K562 (cell line): ENCODE results near the gene PTPN13. TPM values are rescaled to one million over a fixed set of nuclear protein-coding genes. Genes with fewer than 3 reads are reported as not detected.

Source experiments
- ATAC-seq: fragments of 200-7000 bp; cut with Tn5 transposase; 3 replicates; pipeline ENCODE4 v1.9.1; 2020; ENCODE audit warnings: moderate library complexity
- BruUV-seq: library from RNA; stranded (reverse); fragments of 400-500 nt; replicated peaks from 2 replicates; lab custom pipeline; 2021; lab: Mats Ljungman, UMichigan
- CTCF ChIA-PET: fragments of 300-600 bp; formaldehyde crosslinking; extraction: SDS; loops from one replicate; lab custom pipeline; 2021; ENCODE audit warnings: low intra/inter-chr PET ratio; lab: Yijun Ruan, JAX
- POLR2A ChIA-PET: fragments of 300-600, 350-650 bp; sonication (Branson Sonifier 250); formaldehyde crosslinking; extraction: SDS; loops from one replicate; lab custom pipeline; 2021; ENCODE audit warnings: antibody characterized with exemption, inconsistent platforms; lab: Yijun Ruan, JAX
- DNase-seq, 4 experiments: peaks; one replicate each; pipeline versions ENCODE4 v3.0.0 to v3.0.0-alpha.2; 2011 to 2018; ENCODE audit warnings: low spot score in 3 of 4, mixed read lengths in 3 of 4; ENCODE audit errors: extremely low read depth in 1 of 4
- FAIRE-seq: peaks from 2 replicates; lab custom pipeline; 2011; peaks lifted over from hg19 to GRCh38; lab: Jason Lieb, UNC
- H2AFZ ChIP-seq: 2 replicates; pipeline ENCODE4 v1.6.0; 2011; ENCODE audit warnings: low read depth, low read length, control low read depth, inconsistent platforms
- H3K27ac ChIP-seq: fragments of 200-600 bp; 3 replicates; pipeline ENCODE4 v1.8.0; 2011; ENCODE audit warnings: low read depth, mild to moderate bottlenecking, control low read depth, inconsistent platforms, low read length, moderate library complexity, mixed read lengths; ENCODE audit errors: extremely low read depth
- H3K27me3 ChIP-seq, 2 experiments: fragments of 300-600 bp in 1 of 2; 2 replicates in 1 of 2; 3 replicates in 1 of 2; pipeline versions ENCODE4 v1.6.0 to v1.8.0; 2011; ENCODE audit warnings: inconsistent platforms in 2 of 2, low read length in 2 of 2, mild to moderate bottlenecking in 1 of 2, mixed read lengths in 1 of 2, moderate library complexity in 1 of 2; ENCODE audit not compliant: control insufficient read depth in 2 of 2, insufficient read depth in 2 of 2
- H3K36me3 ChIP-seq: fragments of 300-600 bp; 3 replicates; pipeline ENCODE4 v1.8.0; 2011; ENCODE audit warnings: mild to moderate bottlenecking, low read length, inconsistent platforms; ENCODE audit not compliant: control insufficient read depth, insufficient read depth
- H3K4me1 ChIP-seq, 2 experiments: fragments of 200-600 bp in 1 of 2; replicated peaks in 1 of 2; 2 replicates in 1 of 2; 3 replicates in 1 of 2; pipeline versions ENCODE4 v1.5.1 to v1.8.0; 2011; ENCODE audit warnings: inconsistent platforms in 2 of 2, low read length in 2 of 2, mild to moderate bottlenecking in 1 of 2, mixed read lengths in 1 of 2, moderate library complexity in 1 of 2; ENCODE audit not compliant: control insufficient read depth in 2 of 2, insufficient read depth in 2 of 2
- H3K4me2 ChIP-seq: 2 replicates; pipeline ENCODE4 v1.6.1; 2011; ENCODE audit warnings: low read length, control low read depth, inconsistent platforms, mixed read lengths; ENCODE audit not compliant: insufficient read depth
- H3K4me3 ChIP-seq: fragments of 200-600 bp; sonication (generic), shearing (Covaris generic); 2 replicates; pipeline ENCODE4 v1.5.1; 2016; ENCODE audit warnings: control low read depth, inconsistent platforms
- H3K79me2 ChIP-seq: fragments of 200-600 bp; 3 replicates; pipeline ENCODE4 v1.8.0; 2011; ENCODE audit warnings: low read length, inconsistent platforms; ENCODE audit not compliant: control insufficient read depth, insufficient read depth
- H3K9ac ChIP-seq, 2 experiments: 2 replicates each; pipeline versions ENCODE4 v1.6.0 to v1.6.1; 2011; ENCODE audit warnings: low read depth in 2 of 2, low read length in 2 of 2, control low read depth in 1 of 2, inconsistent platforms in 1 of 2, mild to moderate bottlenecking in 1 of 2, mixed read lengths in 1 of 2; ENCODE audit not compliant: insufficient read depth in 1 of 2
- H3K9me1 ChIP-seq: one replicate; pipeline ENCODE4 v1.6.0; 2011; ENCODE audit warnings: inconsistent platforms, mild to moderate bottlenecking, low read length, moderate library complexity; ENCODE audit not compliant: control insufficient read depth, insufficient read depth
- H3K9me3 ChIP-seq: replicated peaks from 2 replicates; pipeline ENCODE4 v1.5.1; 2011; ENCODE audit warnings: low read depth, low read length, inconsistent platforms; ENCODE audit not compliant: control insufficient read depth, insufficient read depth
- H4K20me1 ChIP-seq: replicated peaks from 2 replicates; pipeline ENCODE4 v1.6.1; 2011; ENCODE audit warnings: low read length, inconsistent platforms, mixed read lengths; ENCODE audit not compliant: control insufficient read depth, insufficient read depth
- BRD4 ChIP-seq: fragments of 200-600 bp; sonication (generic); IDR thresholded peaks from 2 replicates; pipeline ENCODE4 v1.6.1; 2017; ENCODE audit warnings: inconsistent platforms
- BRF2 ChIP-seq: IDR thresholded peaks from 3 replicates; pipeline ENCODE4 v1.6.1; 2011; ENCODE audit warnings: borderline replicate concordance, mild to moderate bottlenecking; ENCODE audit not compliant: insufficient read length, insufficient read depth
- CCNT2 ChIP-seq: IDR thresholded peaks from 2 replicates; pipeline ENCODE4 v1.6.1; 2011; ENCODE audit warnings: borderline replicate concordance, low read depth, mild to moderate bottlenecking, moderate library complexity, mixed read lengths, low read length; ENCODE audit not compliant: insufficient read length; ENCODE audit errors: extremely low read depth
- GMEB1 ChIP-seq: fragments of 250-450 bp; sonication (Bioruptor Pico); IDR thresholded peaks from 2 replicates; pipeline ENCODE4 v1.4.0; 2020; ENCODE audit warnings: mild to moderate bottlenecking
- HDAC2 ChIP-seq: fragments of 450-650 bp; IDR thresholded peaks from 2 replicates; pipeline ENCODE4 v1.6.1; 2016; ENCODE audit warnings: mild to moderate bottlenecking
- KAT8 ChIP-seq: fragments of 450-650 bp; IDR thresholded peaks from 2 replicates; pipeline ENCODE4 v1.6.1; 2016; ENCODE audit warnings: low read depth, mild to moderate bottlenecking
- KDM2B ChIP-seq: fragments of 250-450 bp; sonication (Bioruptor Pico); IDR thresholded peaks from 2 replicates; pipeline ENCODE4 v1.8.0; 2021; ENCODE audit warnings: mild to moderate bottlenecking, moderate library complexity
- MED1 ChIP-seq: sonication (generic); formaldehyde crosslinking; IDR thresholded peaks from 2 replicates; pipeline ENCODE4 v1.8.1; 2023; ENCODE audit warnings: missing genetic modification reagents, borderline replicate concordance
- MIER1 ChIP-seq: fragments of 450-650 bp; IDR thresholded peaks from 2 replicates; pipeline ENCODE4 v1.6.1; 2016; ENCODE audit warnings: antibody characterized with exemption, mild to moderate bottlenecking, low read depth
- PYGO2 ChIP-seq: fragments of 450-650 bp; IDR thresholded peaks from 2 replicates; pipeline ENCODE4 v1.6.1; 2016; ENCODE audit warnings: mild to moderate bottlenecking, missing genetic modification characterization, moderate library complexity, missing compliant biosample characterization
- TAF7 ChIP-seq: fragments of 450-650 bp; IDR thresholded peaks from 2 replicates; pipeline ENCODE4 v1.6.1; 2016; ENCODE audit warnings: missing genetic modification characterization, missing compliant biosample characterization
- TCF3 ChIP-seq: sonication (generic); formaldehyde crosslinking; IDR thresholded peaks from 2 replicates; pipeline ENCODE4 v1.4.0; 2020; ENCODE audit warnings: mild to moderate bottlenecking, missing genetic modification reagents
- ZNF780A ChIP-seq: fragments of 250-450 bp; sonication (Bioruptor Pico); IDR thresholded peaks from 2 replicates; pipeline ENCODE4 v1.5.0; 2021; ENCODE audit warnings: mild to moderate bottlenecking
- WGBS: fragments of 100-300 bp; shearing (Covaris generic); methylation state at CpG from one replicate; pipeline ENCODE4 v1.1.6; 2016; ENCODE audit warnings: low coverage, mixed read lengths; ENCODE audit not compliant: insufficient coverage; ENCODE audit errors: missing lambda C conversion rate; 5-methylcytosine and 5-hydroxymethylcytosine counted together
- in situ Hi-C: fragments of 300-500 bp; cut with MboI; formaldehyde crosslinking; loops from 4 replicates; pipeline ENCODE4 v1.15.0; 2018; ENCODE audit warnings: inconsistent platforms, mixed read lengths
- intact Hi-C: fragments of 100-400 bp; cut with micrococcal nuclease; formaldehyde crosslinking; loops from 2 replicates; pipeline ENCODE4 v1.14.2; 2022
- polyA plus RNA-seq, 8 experiments: library from polyadenylated mRNA; depleted of rRNA in 4 of 8; stranded (reverse) in 5 of 8; unstranded in 3 of 8; fragments of >200 nt; fragmentation: Nextera tagmentation in 2 of 8; fragmentation: Illumina TruSeq in 1 of 8; extraction: Ambion mirVana in 2 of 8; extraction: Trizol in 1 of 8; gene quantifications; 2 replicates each; pipeline versions ENCODE4 v1.2.1 to v1.2.3, GENCODE V29; 2011 to 2014; ENCODE audit warnings: inconsistent platforms in 1 of 8, missing spikeins in 1 of 8
- total RNA-seq, 7 experiments: library from RNA; depleted of rRNA in 6 of 7; stranded (reverse); fragments of >200 nt in 6 of 7; fragmentation: Illumina TruSeq in 2 of 7; extraction: Trizol in 2 of 7; gene quantifications; 2 replicates each; pipeline versions ENCODE4 v1.2.1 to v1.2.3, GENCODE V29; 2011 to 2021; ENCODE audit warnings: low replicate concordance in 1 of 7

The PTPN13 gene
- total and polyA plus RNA-seq, 9 of the 15 experiments (the other 6 are each of a cell fraction or from before 2014, with no cell fraction given): 0.33 TPM; not detected in 8

- TF ChIP-seq PYGO2 (no peak), BRD4 (no peak), KDM2B (no peak), HDAC2 (no peak), KAT8 (no peak)
- ChIA-PET POLR2A (no interaction called here), CTCF (no interaction called here)
- no TSS peak for BruUV-seq
- H3K9ac ChIP-seq: no peak overlapping the region
- in situ Hi-C loops: no loop called here
- H3K79me2 ChIP-seq: no peaks in the 10 kb centered on the region
- DNase-seq: no peak
- H3K27me3 ChIP-seq: no peaks in the 10 kb centered on the region
- no peak overlapping the region for H3K4me3 ChIP-seq
- FAIRE-seq: no peak
- H3K36me3 ChIP-seq: no peaks in the 10 kb centered on the region
- no peaks in the 10 kb centered on the region for H3K9me3 ChIP-seq
- WGBS: 0% methylated on average over 1 of the region's 1 CpG
- ATAC-seq: no peak
- H4K20me1 ChIP-seq: no peaks in the 10 kb centered on the region
- H3K4me1 ChIP-seq: no peaks in the 10 kb centered on the region
- no peak overlapping the region for H2AFZ ChIP-seq
- intact Hi-C loops: no loop called here
- no peak overlapping the region for H3K27ac ChIP-seq
- H3K4me2 ChIP-seq: no peak overlapping the region
- H3K9me1 ChIP-seq: no peaks in the 10 kb centered on the region
Observed at GRCh38 chr4:86615501-86615900, 21.4 kb downstream of the PTPN13 start.

GRCh38 chr4:86619656-86620055 is 25.5 kb downstream of the PTPN13 start:
- no peaks in the 10 kb centered on the region for H3K27me3 ChIP-seq
- TF ChIP-seq TCF3: no peak
- no peak for TF ChIP-seq MED1 (CRISPR knock-in tag)
- no peak for TF ChIP-seq MIER1
- TF ChIP-seq GMEB1: no peak
- TF ChIP-seq BRF2: no peak
- no peak for TF ChIP-seq CCNT2
- no peak for TF ChIP-seq ZNF780A (CRISPR knock-in tag)
- no peak for TF ChIP-seq TAF7 (tag)
- BruUV-seq: no TSS peak
- H2AFZ ChIP-seq: no peak overlapping the region
- no peaks in the 10 kb centered on the region for H3K9me1 ChIP-seq
- no peaks in the 10 kb centered on the region for H3K9me3 ChIP-seq
- CTCF ChIA-PET: no interaction called here
- no peaks in the 10 kb centered on the region for H4K20me1 ChIP-seq
- POLR2A ChIA-PET: no interaction called here
- FAIRE-seq (no peak), DNase-seq (no peak), ATAC-seq (no peak)
- H3K36me3 ChIP-seq: no peaks in the 10 kb centered on the region
- no peaks in the 10 kb centered on the region for H3K79me2 ChIP-seq
- in situ Hi-C loops (no loop called here), intact Hi-C loops (no loop called here)
- H3K4me1 ChIP-seq: no peaks in the 10 kb centered on the region
- H3K4me3 ChIP-seq: no peak overlapping the region
- H3K9ac ChIP-seq: no peak overlapping the region
- H3K4me2 ChIP-seq: no peak overlapping the region
- H3K27ac ChIP-seq: no peak overlapping the region
